Activated T-cell treated with anti-CD3 and anti-CD28 coated beads, Interleukin-2, amount 50 U/mL, for 4 hours (primary cell): ENCODE measurements around the gene SMKR1. TPM values are rescaled to one million over a fixed set of nuclear protein-coding genes. Genes with fewer than 3 reads are reported as not detected.

Experiments used
- ATAC-seq, 2 donors: fragments of 200-7000 bp; cut with Tn5 transposase; one replicate each; pipeline ENCODE4 v1.10.0; 2021
- DNase-seq: peaks from one replicate; pipeline ENCODE4 v3.0.0-alpha.2; 2020
- H3K27me3 Mint-ChIP-seq: one replicate; pipeline ENCODE4 v1.8.0; 2021; ENCODE audit warnings: low read depth, mixed read lengths
- H3K36me3 Mint-ChIP-seq: one replicate; pipeline ENCODE4 v1.8.0; 2022; ENCODE audit warnings: mixed read lengths; ENCODE audit not compliant: insufficient read depth
- H3K4me1 Mint-ChIP-seq: one replicate; pipeline ENCODE4 v1.8.0; 2021; ENCODE audit warnings: low read depth, mixed read lengths
- H3K4me3 Mint-ChIP-seq: one replicate; pipeline ENCODE4 v1.8.0; 2021; ENCODE audit warnings: mild to moderate bottlenecking, moderate library complexity, mixed read lengths
- H3K9me3 Mint-ChIP-seq: one replicate; pipeline ENCODE4 v1.8.0; 2021; ENCODE audit warnings: mixed read lengths
- total RNA-seq, 3 donors: library from RNA; stranded (reverse); gene quantifications; one replicate each; pipeline ENCODE4 v1.2.1, GENCODE V29; 2021

The SMKR1 gene
- total RNA-seq, result 1 to 10 TPM; 5.1 to 7.9 (median 6.2) TPM

DNA sequence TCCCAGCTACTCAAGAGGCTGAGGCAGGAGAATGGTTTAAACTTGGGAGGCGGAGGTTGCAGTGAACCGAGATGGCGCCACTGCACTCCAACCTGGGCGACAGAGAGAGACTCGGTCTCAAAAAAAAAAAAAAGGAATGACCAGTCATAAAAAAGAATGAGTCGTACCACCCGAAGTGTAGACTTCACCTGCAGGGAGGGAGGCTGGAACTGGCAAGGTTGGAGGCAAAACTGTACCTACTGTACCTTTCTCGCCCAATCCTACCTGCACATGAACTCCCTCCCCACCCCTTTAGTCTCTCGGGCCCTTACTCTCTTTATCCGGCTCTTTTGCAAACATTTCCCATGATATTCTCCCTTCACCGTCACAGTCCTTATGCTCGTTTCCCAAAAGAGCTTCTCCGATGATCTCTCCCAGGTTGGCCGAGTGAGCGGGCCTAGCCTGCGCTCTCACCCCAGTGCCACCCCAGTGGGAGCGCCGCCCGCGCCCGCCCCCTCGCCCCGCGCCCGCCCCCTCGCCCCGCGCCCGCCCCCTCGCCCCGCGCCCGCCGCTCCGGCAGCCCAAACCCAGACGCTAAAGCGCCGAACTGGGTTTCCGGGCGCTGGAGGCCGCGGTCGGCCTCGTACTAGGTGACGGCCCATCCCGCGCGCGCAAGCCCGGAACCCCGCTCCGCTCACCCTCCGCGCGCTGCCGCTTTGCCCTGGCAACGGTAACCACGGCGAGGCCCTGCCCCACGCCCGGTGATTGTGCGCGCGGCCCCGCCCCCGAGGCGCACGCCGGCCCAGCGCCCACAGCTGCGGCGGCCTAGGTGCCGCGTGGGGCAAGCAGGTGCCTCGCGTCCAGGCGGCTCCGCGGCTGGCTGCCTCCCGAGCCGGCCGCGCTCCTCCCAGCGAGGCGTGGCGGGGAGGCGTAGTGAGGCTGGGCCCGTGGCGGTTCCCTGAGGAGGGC lies at the start of gene SMKR1:
SMKR1 (plus strand) TSS at position 772 of the 948 bp plus-strand sequence. CDS start 294 bp downstream, outside the sequence.
- Mint-ChIP-seq H3K4me3 (peak within 1 kb of the TSS; percentile 82), H3K9me3 (no peaks in the 10 kb centered on the region), H3K4me1 (peaks cover 14% of the 10 kb centered on the region), H3K36me3 (no peaks in the 10 kb centered on the region), H3K27me3 (no peaks in the 10 kb centered on the region)
- peak; percentile 98 for ATAC-seq
- peak; percentile 88 for DNase-seq

DNA sequence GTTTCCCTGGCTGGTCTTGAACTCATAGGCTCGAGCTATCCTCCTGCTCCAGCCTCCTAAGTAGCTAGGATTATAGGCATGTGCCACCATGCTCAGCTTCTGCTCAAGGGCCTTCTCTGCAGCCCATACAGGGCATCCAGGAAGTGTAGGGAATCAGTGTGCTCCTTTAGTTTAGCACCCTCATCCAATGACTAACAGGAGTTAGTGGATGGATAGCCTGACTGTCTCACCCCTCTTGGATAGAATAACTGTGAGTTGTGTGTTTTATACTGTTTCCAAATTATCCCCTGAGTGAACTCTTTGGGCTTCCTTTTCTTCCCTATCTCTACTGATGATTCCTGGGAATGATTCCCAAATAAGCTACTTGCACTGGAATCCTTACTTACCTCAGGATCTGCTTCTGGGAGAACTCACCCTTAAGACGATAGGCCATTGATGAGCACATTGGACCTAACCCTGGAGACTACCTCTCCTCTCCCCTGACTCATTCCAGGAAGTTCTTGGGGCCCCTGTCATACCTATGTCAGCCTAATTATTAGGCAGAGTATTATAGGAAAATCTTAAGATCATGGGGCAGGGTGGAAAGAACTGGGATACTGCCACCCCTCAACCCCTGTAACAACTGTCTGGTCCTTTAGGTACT lies 49.6 kb upstream of the SMKR1 start:
- H3K4me3 Mint-ChIP-seq, result no peak overlapping the region
- no peaks in the 10 kb centered on the region for H3K4me1 Mint-ChIP-seq
- DNase-seq, result no peak
- no peak for ATAC-seq
- H3K9me3 Mint-ChIP-seq, result peaks cover 4% of the 10 kb centered on the region
- no peaks in the 10 kb centered on the region for H3K27me3 Mint-ChIP-seq
- H3K36me3 Mint-ChIP-seq, result peaks cover 52% of the 10 kb centered on the region

DNA sequence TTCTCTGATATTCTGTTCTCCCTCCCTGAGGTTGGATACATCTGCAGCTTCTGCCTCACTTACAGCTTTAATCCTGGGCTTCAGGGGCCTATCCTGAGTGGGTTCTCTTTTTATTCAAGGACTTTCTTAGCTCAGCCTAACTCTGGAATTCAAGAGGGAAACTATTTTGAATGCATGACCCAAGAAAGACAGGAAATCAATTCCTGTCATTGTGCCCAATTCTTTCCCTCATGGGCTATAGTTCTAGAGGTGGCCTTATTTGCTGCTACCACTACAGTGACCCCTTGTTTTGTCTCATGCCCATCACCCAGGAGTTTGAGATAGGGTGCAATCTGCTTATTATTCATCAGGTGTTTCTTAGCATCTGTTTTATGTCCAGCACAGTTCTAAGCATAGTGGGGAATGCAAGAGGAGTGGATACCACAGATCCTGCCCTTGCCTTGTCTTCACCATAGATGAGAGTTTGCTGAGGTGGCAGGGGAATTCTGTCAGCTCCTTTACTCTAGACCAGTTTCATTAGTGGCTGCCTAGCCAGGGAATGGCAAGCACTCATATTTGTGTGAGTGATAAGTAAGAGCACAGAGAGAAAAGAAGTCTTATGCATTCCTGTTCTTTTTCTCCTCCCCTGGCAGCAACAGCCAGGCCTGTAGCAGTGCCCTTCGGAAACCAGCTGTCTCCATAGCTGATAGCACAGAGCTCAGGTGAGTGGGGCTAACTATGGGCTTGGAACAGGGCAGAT lies 48.7 kb upstream of the SMKR1 start:
- peaks cover 54% of the 10 kb centered on the region for H3K36me3 Mint-ChIP-seq
- no peak overlapping the region for H3K4me3 Mint-ChIP-seq
- H3K9me3 Mint-ChIP-seq, result peaks cover 4% of the 10 kb centered on the region

DNA sequence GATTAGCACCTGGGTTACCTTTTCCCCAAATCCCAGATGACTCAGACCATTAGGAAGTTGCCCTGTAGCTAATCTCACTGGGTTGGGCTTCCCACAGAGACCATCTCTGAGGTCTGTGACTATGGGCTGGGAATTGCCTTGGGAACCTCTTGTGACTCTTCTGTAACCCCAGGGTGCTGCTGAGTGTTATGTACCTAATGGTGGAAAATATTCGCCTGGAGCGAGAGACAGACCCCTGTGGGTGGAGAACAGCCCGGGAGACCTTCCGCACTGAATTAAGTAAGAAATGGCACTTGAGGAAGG lies 48.1 kb upstream of the SMKR1 start:
- Mint-ChIP-seq H3K4me1 (no peaks in the 10 kb centered on the region), H3K27me3 (no peaks in the 10 kb centered on the region), H3K36me3 (peaks cover 49% of the 10 kb centered on the region), H3K9me3 (peaks cover under 1% of the 10 kb centered on the region), H3K4me3 (no peak overlapping the region)
- DNase-seq (no peak), ATAC-seq (no peak)

More for the DNA sequence above, 48.7 kb upstream of the SMKR1 start:
- Mint-ChIP-seq H3K4me1 (no peaks in the 10 kb centered on the region), H3K27me3 (no peaks in the 10 kb centered on the region)
- ATAC-seq (no peak), DNase-seq (no peak)

DNA sequence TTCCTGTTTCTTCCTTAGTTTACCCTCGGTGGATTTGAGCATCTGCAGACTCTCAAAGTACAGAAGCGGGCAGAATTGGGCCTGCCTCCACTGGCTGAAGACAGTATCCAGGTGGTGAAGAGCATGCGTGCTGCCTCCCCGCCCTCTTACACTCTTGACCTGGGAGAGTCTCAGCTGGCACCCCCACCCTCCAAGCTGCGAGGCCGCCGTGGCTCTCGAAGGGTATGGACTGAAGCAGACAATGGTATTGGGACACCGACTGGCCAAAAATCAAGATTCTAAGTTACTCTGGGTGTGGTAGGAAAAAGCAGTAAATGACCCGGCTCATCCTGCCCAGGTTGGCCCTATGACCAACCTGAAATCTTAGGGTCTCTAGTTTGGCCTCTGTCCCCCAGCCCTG lies 45.9 kb upstream of the SMKR1 start:
- H3K4me1 Mint-ChIP-seq, result no peaks in the 10 kb centered on the region
- H3K27me3 Mint-ChIP-seq, result no peaks in the 10 kb centered on the region
- ATAC-seq (no peak), DNase-seq (no peak)
- no peak overlapping the region for H3K4me3 Mint-ChIP-seq
- H3K9me3 Mint-ChIP-seq, result no peaks in the 10 kb centered on the region
- H3K36me3 Mint-ChIP-seq, result peaks cover 36% of the 10 kb centered on the region

DNA sequence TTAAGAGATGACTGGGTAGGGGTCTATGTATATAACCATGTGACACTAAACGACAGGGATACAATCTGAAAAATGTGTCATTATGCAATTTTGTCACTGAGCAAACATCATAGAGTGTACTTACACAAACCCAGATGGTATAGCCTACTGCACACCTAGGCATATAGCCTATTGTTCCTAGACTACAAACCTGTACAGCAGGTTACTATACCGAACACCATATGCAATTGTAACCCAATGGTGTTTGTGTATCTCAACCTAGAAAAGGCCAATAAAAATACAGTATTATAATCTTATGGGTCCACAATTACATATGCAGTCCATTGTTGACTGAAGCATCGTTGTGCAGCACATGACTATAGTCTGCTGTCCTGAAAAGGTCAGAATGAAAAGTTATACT lies 45.2 kb upstream of the SMKR1 start:
- H3K4me3 Mint-ChIP-seq, result no peak overlapping the region
- DNase-seq (no peak), ATAC-seq (no peak)
- no peaks in the 10 kb centered on the region for H3K9me3 Mint-ChIP-seq
- H3K36me3 Mint-ChIP-seq, result peaks cover 31% of the 10 kb centered on the region
- H3K4me1 Mint-ChIP-seq, result no peaks in the 10 kb centered on the region
- H3K27me3 Mint-ChIP-seq, result no peaks in the 10 kb centered on the region

DNA sequence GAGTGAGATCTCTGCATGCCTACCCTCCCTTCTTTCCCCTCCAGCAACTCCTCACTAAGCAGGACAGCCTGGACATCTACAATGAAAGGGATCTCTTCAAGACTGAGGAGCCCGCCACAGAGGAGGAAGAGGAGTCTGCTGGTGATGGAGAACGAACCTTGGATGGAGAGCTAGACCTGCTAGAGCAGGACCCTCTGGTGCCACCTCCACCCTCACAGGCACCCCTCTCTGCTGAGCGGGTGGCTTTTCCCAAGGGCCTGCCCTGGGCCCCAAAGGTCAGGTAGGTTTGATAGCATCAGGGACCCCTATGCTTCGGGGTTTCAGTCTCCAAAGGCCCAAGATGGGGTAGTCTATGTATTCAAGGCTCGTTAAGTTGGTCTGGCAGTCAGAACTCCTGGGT lies 44.2 kb upstream of the SMKR1 start:
- no peak for DNase-seq
- Mint-ChIP-seq H3K36me3 (peaks cover 28% of the 10 kb centered on the region), H3K4me1 (no peaks in the 10 kb centered on the region), H3K27me3 (no peaks in the 10 kb centered on the region), H3K9me3 (no peaks in the 10 kb centered on the region), H3K4me3 (no peak overlapping the region)
- ATAC-seq, result no peak

DNA sequence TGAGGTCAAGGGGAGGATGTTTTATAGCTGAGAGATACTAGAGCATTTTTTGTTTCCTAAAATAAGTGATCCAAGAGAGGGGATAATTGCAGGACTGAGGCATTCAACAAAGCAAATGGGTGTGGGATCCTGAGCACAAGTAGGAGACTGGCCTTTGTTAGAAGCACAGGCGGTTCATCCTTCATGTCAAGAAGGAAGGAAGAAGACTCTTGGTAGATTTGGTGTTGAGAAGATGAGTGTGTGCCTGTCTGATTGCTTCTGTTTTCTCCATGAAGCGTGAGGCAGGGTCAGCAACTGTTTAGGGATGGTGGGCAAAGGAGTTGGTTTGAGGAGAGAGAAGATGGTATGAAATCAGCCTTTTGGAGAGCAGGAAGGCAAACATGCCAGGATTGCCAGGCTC lies 40.5 kb upstream of the SMKR1 start:
- Mint-ChIP-seq H3K9me3 (no peaks in the 10 kb centered on the region), H3K4me1 (no peaks in the 10 kb centered on the region), H3K27me3 (no peaks in the 10 kb centered on the region), H3K36me3 (peaks cover 29% of the 10 kb centered on the region), H3K4me3 (no peak overlapping the region)
- DNase-seq (no peak), ATAC-seq (no peak)

DNA sequence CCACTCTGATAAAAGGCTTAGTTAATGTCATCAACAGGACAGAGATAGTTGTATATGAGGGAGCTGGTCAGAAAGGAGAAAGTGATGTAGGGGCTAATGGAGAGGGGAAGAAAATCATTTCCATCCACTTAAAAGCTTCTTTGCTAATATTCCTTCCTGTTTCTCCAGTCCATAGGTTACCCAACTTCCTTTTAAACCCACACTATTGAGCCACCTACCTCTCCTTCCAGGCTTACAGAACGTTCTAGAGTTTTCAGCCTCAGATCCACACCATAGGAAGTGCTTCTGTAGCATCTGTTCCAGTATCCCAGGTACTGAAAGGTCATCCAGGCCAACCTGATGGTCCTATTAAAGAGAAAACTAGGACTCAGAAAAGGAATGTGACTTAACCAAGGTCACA lies 39.9 kb upstream of the SMKR1 start:
- peaks cover 31% of the 10 kb centered on the region for H3K36me3 Mint-ChIP-seq
- no peaks in the 10 kb centered on the region for H3K9me3 Mint-ChIP-seq
- no peak for DNase-seq
- no peak overlapping the region for H3K4me3 Mint-ChIP-seq
- no peaks in the 10 kb centered on the region for H3K4me1 Mint-ChIP-seq
- H3K27me3 Mint-ChIP-seq, result no peaks in the 10 kb centered on the region
- ATAC-seq, result no peak

DNA sequence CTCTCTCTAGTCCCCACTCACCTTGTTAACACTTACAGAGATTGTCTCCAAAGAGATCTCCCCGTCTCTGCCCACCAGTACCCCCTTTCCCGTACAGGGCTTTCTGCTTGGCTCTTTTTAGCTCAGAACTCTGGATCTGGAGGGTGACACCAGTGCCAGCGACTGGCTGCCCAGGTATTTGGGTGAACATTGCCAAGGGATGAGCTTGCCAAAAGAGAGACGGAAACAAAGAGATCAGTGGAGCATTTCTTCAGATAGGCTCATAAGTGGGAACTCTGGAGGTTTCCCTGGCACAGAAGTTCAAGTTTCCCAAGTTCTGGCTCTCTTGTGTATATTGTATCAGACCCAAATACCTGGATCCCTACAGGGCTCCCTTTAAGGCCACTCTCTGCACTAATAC lies 38.1 kb upstream of the SMKR1 start:
- H3K36me3 Mint-ChIP-seq, result peaks cover 20% of the 10 kb centered on the region
- DNase-seq, result no peak
- no peak overlapping the region for H3K4me3 Mint-ChIP-seq
- no peaks in the 10 kb centered on the region for H3K4me1 Mint-ChIP-seq
- no peaks in the 10 kb centered on the region for H3K9me3 Mint-ChIP-seq
- no peaks in the 10 kb centered on the region for H3K27me3 Mint-ChIP-seq
- no peak for ATAC-seq

DNA sequence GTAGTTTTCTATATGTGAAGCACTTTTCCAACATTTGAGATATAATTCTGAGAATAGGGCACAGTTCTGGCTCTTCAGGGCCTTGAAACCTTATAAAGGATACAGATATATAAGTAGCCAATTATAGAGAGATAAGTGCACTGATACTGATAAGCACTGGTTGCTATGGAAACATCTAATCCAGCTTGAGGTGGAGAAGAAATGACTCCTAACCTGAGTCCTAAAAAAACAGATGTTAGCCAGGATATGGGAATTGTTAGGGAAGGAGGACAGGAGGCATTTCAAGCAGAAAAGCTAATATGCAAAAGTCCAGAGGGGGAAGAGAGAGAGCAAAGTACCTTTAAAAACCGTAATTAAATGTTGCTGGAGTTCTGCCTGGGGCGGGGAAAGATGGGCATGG lies 37.3 kb upstream of the SMKR1 start:
- no peak for ATAC-seq
- H3K4me3 Mint-ChIP-seq, result no peak overlapping the region
- H3K36me3 Mint-ChIP-seq, result peaks cover 20% of the 10 kb centered on the region
- H3K27me3 Mint-ChIP-seq, result no peaks in the 10 kb centered on the region
- no peaks in the 10 kb centered on the region for H3K4me1 Mint-ChIP-seq
- no peaks in the 10 kb centered on the region for H3K9me3 Mint-ChIP-seq
- no peak for DNase-seq

DNA sequence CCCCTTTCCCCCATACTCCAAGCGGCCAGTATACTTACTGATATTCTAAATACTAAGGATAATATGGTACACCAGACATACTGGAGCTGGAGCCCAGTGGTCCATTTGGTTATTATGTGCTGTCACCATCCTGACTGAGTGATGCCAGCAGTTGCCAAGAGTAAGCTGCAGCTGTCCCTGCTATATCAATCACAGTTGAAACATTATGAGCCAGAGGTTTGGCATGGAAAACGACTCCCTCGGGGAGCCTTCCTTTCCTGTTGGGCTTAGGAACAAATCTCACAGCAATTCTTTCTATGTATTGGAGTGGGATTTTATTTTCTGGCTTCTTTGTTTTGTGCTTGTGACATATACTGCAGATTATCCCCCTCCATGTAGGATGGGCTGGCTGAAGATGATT lies 35.5 kb upstream of the SMKR1 start:
- ATAC-seq (no peak), DNase-seq (no peak)
- Mint-ChIP-seq H3K9me3 (no peaks in the 10 kb centered on the region), H3K4me3 (no peak overlapping the region), H3K4me1 (peaks cover 6% of the 10 kb centered on the region), H3K27me3 (no peaks in the 10 kb centered on the region), H3K36me3 (peaks cover 20% of the 10 kb centered on the region)

DNA sequence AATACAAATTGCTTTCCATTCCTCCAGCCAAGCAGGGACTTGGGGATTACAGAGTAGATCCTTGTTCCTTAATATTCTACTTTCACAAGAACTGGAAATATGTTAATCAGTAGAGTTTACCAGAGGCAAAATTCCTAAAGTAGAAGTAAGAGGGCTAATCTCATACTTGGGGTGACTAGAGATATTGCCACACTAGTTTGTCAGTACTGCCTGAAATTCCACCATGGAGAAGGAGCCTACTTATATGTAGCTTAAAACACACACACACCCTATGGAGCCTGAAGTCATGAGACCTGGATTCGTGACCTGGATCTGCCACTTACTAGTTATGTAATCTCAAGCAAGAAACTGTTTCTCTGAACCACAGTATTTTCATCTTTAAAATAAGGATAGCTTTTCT lies 34.2 kb upstream of the SMKR1 start:
- no peak for ATAC-seq
- no peak overlapping the region for H3K4me3 Mint-ChIP-seq
- DNase-seq, result no peak
- no peaks in the 10 kb centered on the region for H3K9me3 Mint-ChIP-seq
- H3K36me3 Mint-ChIP-seq, result peaks cover 18% of the 10 kb centered on the region
- H3K4me1 Mint-ChIP-seq, result peaks cover 6% of the 10 kb centered on the region
- H3K27me3 Mint-ChIP-seq, result no peaks in the 10 kb centered on the region

DNA sequence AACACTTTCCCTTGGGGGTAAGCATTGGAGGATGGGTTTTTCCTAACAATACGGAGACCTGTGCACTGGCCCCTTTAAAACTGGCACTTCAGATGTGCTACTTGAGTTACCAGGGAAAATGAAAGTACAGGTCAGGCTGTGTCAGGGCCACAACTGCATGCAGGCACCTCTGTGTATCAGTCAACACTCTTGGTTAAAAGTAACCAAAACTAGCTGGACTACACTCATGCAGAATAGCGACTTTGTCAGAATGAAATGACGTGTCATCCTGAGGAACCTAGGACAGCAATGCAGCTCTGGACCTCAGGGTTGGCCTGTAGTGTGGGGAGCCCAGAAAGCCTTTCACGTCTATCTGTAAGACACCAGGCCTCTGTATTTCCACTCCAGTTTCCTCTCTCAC lies 33.8 kb upstream of the SMKR1 start:
- Mint-ChIP-seq H3K9me3 (no peaks in the 10 kb centered on the region), H3K4me1 (peaks cover 6% of the 10 kb centered on the region), H3K36me3 (peaks cover 17% of the 10 kb centered on the region), H3K4me3 (no peak overlapping the region), H3K27me3 (no peaks in the 10 kb centered on the region)
- DNase-seq (no peak), ATAC-seq (no peak)
